ENCODE measurements around the gene KDF1. TPM values are rescaled to one million over a fixed set of nuclear protein-coding genes. Genes with fewer than 3 reads are reported as not detected.

The KDF1 gene
- total and polyA plus RNA-seq, 2 of the 13 experiments (the other 11 are each of a cell fraction or from before 2014, with no cell fraction given) = 1.9 to 4.9 TPM

GRCh38 chr1:26915204-26915842 is 44.9 kb downstream of the KDF1 start (continued):
- TF ChIP-seq BORCS8-MEF2B (CRISPR knock-in tag; IDR thresholded peaks at IDR 0.05) = no peak
- TF ChIP-seq FOSL1 (CRISPR knock-in tag; IDR thresholded peaks at IDR 0.05; ENCODE audit: borderline replicate concordance) = no peak
- TF ChIP-seq ZNF761 (CRISPR knock-in tag; conservative IDR thresholded peaks at IDR 0.05) = no peak
- no peak for TF ChIP-seq SNRNP70 (IDR thresholded peaks at IDR 0.05; ENCODE audit: low read depth, low read length)
- no peak for TF ChIP-seq ZNF557 (CRISPR knock-in tag; IDR thresholded peaks at IDR 0.05)
- TF ChIP-seq HOMEZ (CRISPR knock-in tag; IDR thresholded peaks at IDR 0.05; ENCODE audit: low read depth) = no peak
- TF ChIP-seq RNF219 (CRISPR knock-in tag; IDR thresholded peaks at IDR 0.05) = no peak
- TF ChIP-seq AFF4 (CRISPR knock-in tag; IDR thresholded peaks at IDR 0.05) = no peak
- peak; percentile 82 for TF ChIP-seq ZNF263 (CRISPR knock-in tag; IDR thresholded peaks at IDR 0.05)
- TF ChIP-seq XBP1 (CRISPR knock-in tag; IDR thresholded peaks at IDR 0.05) = no peak
- no peak for TF ChIP-seq PHF20 (CRISPR knock-in tag; IDR thresholded peaks at IDR 0.05)
- 0 out of 2 replicates have a peak, but pooled peaks have one; percentile 44 for TF ChIP-seq ARID4A (CRISPR knock-in tag; IDR thresholded peaks at IDR 0.05; ENCODE audit: borderline replicate concordance)
- TF ChIP-seq ATF7-NPFF (CRISPR knock-in tag; IDR thresholded peaks at IDR 0.05; ENCODE audit: low read depth) = no peak
- no peak for TF ChIP-seq ZNF264 (CRISPR knock-in tag; IDR thresholded peaks at IDR 0.05)
- peak; percentile 74 for TF ChIP-seq PATZ1 (CRISPR knock-in tag; IDR thresholded peaks at IDR 0.05)
